Measurements from ENCODE around the gene NFATC1. TPM values are rescaled to one million over a fixed set of nuclear protein-coding genes. Genes with fewer than 3 reads are reported as not detected.
"Not testable (repeated sequence)": the region's sequence is repeated elsewhere in the genome, so short reads cannot be mapped to it uniquely, and the experiment has no call there.

Gene NFATC1
- total RNA-seq, 1 donor from 2014 or later, result 21.9 TPM

GRCh38 chr18:79480171-79481045 lies 84.7 kb downstream of the NFATC1 start:
- DNase-seq (ENCODE audit: extremely low spot score in 2 of 2), result no peak
- TF ChIP-seq POLR2AphosphoS5 (IDR thresholded peaks at IDR 0.05; ENCODE audit: insufficient read depth in 1 of 2, low read depth in 1 of 2) (no peak), POLR2A (IDR thresholded peaks at IDR 0.05) (no peak)
- no peaks in the 10 kb centered on the region for H3K27me3 ChIP-seq
- no peak overlapping the region for H3K27ac ChIP-seq
- no peaks in the 10 kb centered on the region for H3K36me3 ChIP-seq
- H3K4me1 ChIP-seq, result peaks cover 9% of the 10 kb centered on the region
- no peaks in the 10 kb centered on the region for H3K9me3 ChIP-seq
- intact Hi-C loops (cut with DNase I), result no loop called here
- no peak overlapping the region for H3K4me3 ChIP-seq

DNA sequence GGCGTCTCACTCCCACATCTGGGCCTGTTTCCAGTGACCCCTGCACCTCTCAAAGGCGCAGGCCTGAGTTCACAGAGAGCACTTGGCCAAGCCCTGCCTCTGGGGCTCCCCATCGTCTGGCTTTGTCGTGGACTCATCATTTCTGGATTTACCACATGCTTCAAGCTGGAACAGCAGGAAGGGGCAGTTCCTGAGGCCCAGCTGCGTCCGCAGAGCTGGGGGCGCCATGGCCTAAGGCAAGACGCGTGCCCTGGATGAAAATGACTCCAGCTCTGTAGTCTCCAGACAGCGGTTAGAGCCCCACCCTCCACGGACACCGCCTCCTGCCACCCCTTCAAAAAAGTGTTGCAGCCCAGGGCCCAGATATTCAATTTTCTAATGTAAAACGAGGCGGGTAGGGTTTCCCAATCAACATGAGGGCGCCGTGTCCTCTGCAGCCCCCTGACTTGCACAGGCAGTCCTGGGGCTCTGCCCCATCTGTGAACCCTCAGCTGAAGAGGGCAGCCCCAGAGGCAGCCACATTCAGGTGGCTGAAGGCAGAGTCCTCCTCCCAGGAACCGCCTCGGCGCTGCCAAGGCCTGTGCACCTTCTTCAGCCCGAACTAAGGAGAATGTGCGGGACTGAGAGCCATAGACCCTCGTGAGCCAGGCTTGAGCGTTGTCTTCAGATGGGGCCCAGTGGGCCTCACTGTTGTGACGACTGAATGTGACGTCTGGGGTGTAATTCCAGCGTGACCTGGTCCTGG lies 85.5 kb downstream of the NFATC1 start:
- H3K9me3 ChIP-seq, result no peaks in the 10 kb centered on the region
- TF ChIP-seq CTCF (IDR thresholded peaks at IDR 0.05) (no peak), POLR2AphosphoS5 (IDR thresholded peaks at IDR 0.05; ENCODE audit: insufficient read depth in 1 of 2, low read depth in 1 of 2) (no peak), POLR2A (IDR thresholded peaks at IDR 0.05) (no peak)
- DNase-seq (ENCODE audit: extremely low spot score in 2 of 2), result no peak
- H3K36me3 ChIP-seq, result peaks cover 0 to under 1% of the 10 kb centered on the region in 2 donors
- H3K27me3 ChIP-seq, result no peaks in the 10 kb centered on the region
- H3K4me1 ChIP-seq, result peaks cover 14% of the 10 kb centered on the region
- no peak overlapping the region for H3K4me3 ChIP-seq
- H3K27ac ChIP-seq, result no peak overlapping the region
- intact Hi-C loops (cut with DNase I), result no loop called here

DNA sequence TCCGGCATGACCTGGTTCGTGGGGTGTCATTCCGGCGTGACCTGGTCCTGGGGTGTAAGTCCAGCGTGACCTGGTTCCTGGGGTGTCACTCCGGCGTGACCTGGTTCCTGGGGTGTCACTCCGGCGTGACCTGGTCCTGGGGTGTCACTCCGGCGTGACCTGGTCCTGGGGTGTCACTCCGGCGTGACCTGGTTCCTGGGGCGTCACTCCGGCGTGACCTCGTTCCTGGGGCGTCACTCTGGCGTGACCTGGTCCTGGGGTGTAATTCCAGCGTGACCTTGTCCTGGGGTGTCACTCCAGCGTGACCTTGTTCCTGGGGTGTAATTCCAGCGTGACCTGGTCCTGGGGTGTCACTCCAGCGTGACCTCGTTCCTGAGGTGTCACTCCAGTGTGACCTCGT lies 87.7 kb downstream of the NFATC1 start:
- Histone ChIP-seq H3K4me1 (peaks cover 14% of the 10 kb centered on the region), H3K36me3 (peaks cover 0 to 14% of the 10 kb centered on the region in 2 donors)
- DNase-seq (ENCODE audit: extremely low spot score in 2 of 2); H3K27ac ChIP-seq; intact Hi-C loops (cut with DNase I); H3K9me3 ChIP-seq; H3K4me3 ChIP-seq; H3K27me3 ChIP-seq: not testable (repeated sequence)

DNA sequence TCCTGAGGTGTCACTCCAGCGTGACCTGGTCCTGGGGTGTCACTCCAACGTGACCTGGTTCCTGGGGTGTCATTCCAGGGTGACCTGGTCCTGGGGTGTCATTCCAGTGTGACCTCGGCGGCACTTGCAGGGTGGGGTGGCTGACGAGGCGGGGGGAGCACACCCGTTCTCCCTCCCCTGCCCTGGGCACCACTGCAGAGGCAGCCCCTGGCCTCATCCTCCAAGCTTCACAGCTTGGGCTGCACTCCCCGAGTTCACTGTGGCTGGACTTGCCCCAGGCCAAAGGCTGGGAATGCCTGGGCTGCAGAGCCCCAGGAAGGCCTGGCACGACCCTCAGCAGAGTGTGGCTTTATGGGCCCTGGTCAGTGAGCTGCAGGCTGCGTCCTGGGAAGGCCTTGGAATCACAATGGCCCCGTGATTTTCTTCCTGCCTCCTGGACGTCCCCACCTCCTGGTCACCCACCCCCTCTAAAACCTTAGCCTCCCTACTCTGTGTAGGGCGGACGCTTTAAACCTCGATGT lies 88.3 kb downstream of the NFATC1 start:
- no peak for DNase-seq (ENCODE audit: extremely low spot score in 2 of 2)
- no peak overlapping the region for H3K27ac ChIP-seq
- peaks cover 0 to 14% of the 10 kb centered on the region in 2 donors for H3K36me3 ChIP-seq
- H3K27me3 ChIP-seq, result no peaks in the 10 kb centered on the region
- H3K4me3 ChIP-seq, result no peak overlapping the region
- peaks cover 14% of the 10 kb centered on the region for H3K4me1 ChIP-seq
- intact Hi-C loops (cut with DNase I), result no loop called here
- H3K9me3 ChIP-seq, result no peaks in the 10 kb centered on the region
- no peak for TF ChIP-seq POLR2AphosphoS5 (IDR thresholded peaks at IDR 0.05; ENCODE audit: insufficient read depth in 1 of 2, low read depth in 1 of 2)
- no peak for TF ChIP-seq POLR2A (IDR thresholded peaks at IDR 0.05)
- TF ChIP-seq CTCF (IDR thresholded peaks at IDR 0.05), result no peak

DNA sequence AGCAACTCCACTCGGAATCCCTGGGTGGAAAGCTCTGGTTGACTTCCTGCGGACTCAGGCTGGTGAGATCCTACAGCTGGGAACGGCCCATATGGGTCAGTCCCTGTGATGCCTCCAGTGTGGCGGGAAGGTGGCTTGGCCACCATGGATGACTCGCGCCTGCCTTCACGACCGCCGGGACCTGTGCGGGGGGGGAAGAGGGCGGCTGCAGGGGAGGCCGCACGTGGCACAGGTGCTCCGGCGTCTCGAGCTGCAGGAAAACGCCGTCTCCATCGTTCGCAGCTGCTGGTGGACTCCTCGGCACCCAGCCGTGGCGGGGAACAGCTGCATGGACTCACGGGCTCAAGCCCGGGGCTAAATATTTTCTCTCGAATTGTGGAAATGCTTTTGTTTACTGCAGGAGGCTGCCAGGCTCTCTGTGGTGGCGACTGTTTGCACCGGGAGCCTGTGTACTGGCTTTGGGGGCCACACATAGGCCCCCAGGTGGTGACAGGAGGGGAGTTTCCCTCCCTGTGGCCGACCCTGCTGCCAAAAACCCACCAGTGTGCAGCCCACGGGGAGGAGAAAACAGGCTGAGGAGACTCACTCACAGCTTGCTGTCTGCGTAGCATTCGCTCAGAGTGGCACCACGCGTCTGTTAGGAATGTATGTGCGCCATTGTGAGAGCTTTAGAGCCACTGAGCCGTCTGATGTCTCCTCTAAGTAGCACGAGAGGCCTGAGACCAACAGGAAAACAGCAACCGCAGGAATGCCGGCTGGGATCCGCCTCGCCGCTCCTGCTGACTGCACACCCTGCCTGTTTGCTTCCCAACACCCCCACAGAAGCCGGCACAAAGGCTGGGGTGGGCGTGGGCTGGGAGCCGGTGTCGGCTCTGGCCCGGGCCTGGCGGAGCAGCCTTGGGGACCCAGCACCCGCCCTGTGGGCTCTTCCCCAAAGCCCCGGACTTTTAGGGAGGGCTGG lies 89.2 kb downstream of the NFATC1 start:
- peaks cover 14% of the 10 kb centered on the region for H3K4me1 ChIP-seq
- TF ChIP-seq CTCF (IDR thresholded peaks at IDR 0.05) (no peak), POLR2AphosphoS5 (IDR thresholded peaks at IDR 0.05; ENCODE audit: insufficient read depth in 1 of 2, low read depth in 1 of 2) (no peak), POLR2A (IDR thresholded peaks at IDR 0.05) (no peak)
- no peak for DNase-seq (ENCODE audit: extremely low spot score in 2 of 2)
- intact Hi-C loops (cut with DNase I), result no loop called here
- no peaks in the 10 kb centered on the region for H3K27me3 ChIP-seq
- H3K4me3 ChIP-seq, result peak overlapping the region; percentile 14 to 28
- H3K27ac ChIP-seq, result peak overlapping the region; percentile 64
- peaks cover 0 to 14% of the 10 kb centered on the region in 2 donors for H3K36me3 ChIP-seq
- H3K9me3 ChIP-seq, result no peaks in the 10 kb centered on the region

Data from vagina (tissue), 2 donors.